Panc1 (cell line): ENCODE data around the gene KCP. TPM values are rescaled to one million over a fixed set of nuclear protein-coding genes. Genes with fewer than 3 reads are reported as not detected.
A peak's percentile ranks its signal among the peaks of the same experiment; 100 is the strongest.

Source experiments
- ATAC-seq: fragments of 200-7000 bp; cut with Tn5 transposase; 2 replicates; pipeline ENCODE4 v1.9.1; 2020; ENCODE audit warnings: mild to moderate bottlenecking, moderate library complexity
- BruUV-seq: library from RNA; stranded (reverse); fragments of 400-500 nt; replicated peaks from 2 replicates; lab custom pipeline; 2021; lab: Mats Ljungman, UMichigan
- CTCF ChIA-PET: fragments of 300-600 bp; sonication (Branson Sonifier 250); formaldehyde crosslinking; loops from one replicate; lab custom pipeline; 2022; ENCODE audit warnings: antibody characterized with exemption; lab: Charles Lee
- POLR2A ChIA-PET: fragments of 300-600 bp; sonication (Branson Sonifier 250); formaldehyde crosslinking; loops from one replicate; lab custom pipeline; 2022; ENCODE audit warnings: antibody characterized with exemption; lab: Charles Lee
- DNase-seq: peaks from one replicate; pipeline ENCODE4 v3.0.0-alpha.2; 2010; ENCODE audit warnings: low read depth, low spot score
- H3K27ac ChIP-seq: 2 replicates; pipeline ENCODE4 v1.5.1; 2011; ENCODE audit warnings: mild to moderate bottlenecking, low read length, inconsistent platforms
- H3K27me3 ChIP-seq: fragments of 200-500 bp; sonication (Bioruptor generic); 2 replicates; pipeline ENCODE4 v1.6.0; 2014; ENCODE audit warnings: low read length, inconsistent platforms; ENCODE audit not compliant: control insufficient read depth, insufficient read depth
- H3K36me3 ChIP-seq: fragments of 200-500 bp; sonication (Bioruptor generic); 2 replicates; pipeline ENCODE4 v1.5.1; 2014; ENCODE audit warnings: inconsistent platforms, mild to moderate bottlenecking, low read length, moderate library complexity; ENCODE audit not compliant: control insufficient read depth, insufficient read depth
- H3K4me1 ChIP-seq: 2 replicates; pipeline ENCODE4 v1.5.1; 2011; ENCODE audit warnings: inconsistent platforms, mild to moderate bottlenecking, low read length, moderate library complexity; ENCODE audit not compliant: control insufficient read depth, insufficient read depth
- H3K4me3 ChIP-seq, 2 experiments: 2 replicates each; pipeline ENCODE4 v1.5.1; 2011 to 2012; ENCODE audit warnings: low read depth in 2 of 2, low read length in 2 of 2, mild to moderate bottlenecking in 2 of 2, inconsistent platforms in 1 of 2, moderate library complexity in 1 of 2
- H3K9me3 ChIP-seq: fragments of 200-500 bp; sonication (Bioruptor generic); 2 replicates; pipeline ENCODE4 v1.5.1; 2014; ENCODE audit warnings: low read depth, mild to moderate bottlenecking, inconsistent platforms, low read length, moderate library complexity; ENCODE audit not compliant: control insufficient read depth, insufficient read depth
- POLR2AphosphoS5 ChIP-seq: IDR thresholded peaks from 2 replicates; pipeline ENCODE4 v1.6.1; 2012; ENCODE audit warnings: mild to moderate bottlenecking, low read depth, low read length, moderate library complexity
- REST ChIP-seq, 2 experiments: IDR thresholded peaks; 2 replicates each; pipeline ENCODE4 v1.6.1; 2011 to 2012; ENCODE audit warnings: low read depth in 2 of 2, control low read depth in 1 of 2, low read length in 1 of 2, mild to moderate bottlenecking in 1 of 2, moderate library complexity in 1 of 2; ENCODE audit not compliant: insufficient read depth in 1 of 2
- SIN3A ChIP-seq: IDR thresholded peaks from 2 replicates; pipeline ENCODE4 v1.6.1; 2012; ENCODE audit warnings: low read depth, mild to moderate bottlenecking, low read length, moderate library complexity, borderline replicate concordance; ENCODE audit not compliant: insufficient read depth
- in situ Hi-C: cut with HindIII; loops from 2 replicates; pipeline ENCODE4 v1.10.0; 2016; ENCODE audit warnings: low sequenced_read_pairs, low pct_unique_long_range_greater_than_20kb
- intact Hi-C: fragments of 100-400 bp; cut with micrococcal nuclease; formaldehyde crosslinking; loops from one replicate; pipeline ENCODE4 v1.10.0; 2022; ENCODE audit not compliant: unreplicated experiment
- total RNA-seq: library from RNA; stranded (reverse); gene quantifications from one replicate; pipeline ENCODE4 v1.2.1, GENCODE V29; 2021; ENCODE audit not compliant: unreplicated experiment
- TF ChIP-seq, protein P1 (sequence below): fragments of 450-650 bp; IDR thresholded peaks from 2 replicates; pipeline ENCODE4 v1.5.1; 2017; ENCODE audit warnings: mild to moderate bottlenecking

KCP gene
- total RNA-seq, 1 experiment from 2014 or later = 0.13 TPM

DNA sequence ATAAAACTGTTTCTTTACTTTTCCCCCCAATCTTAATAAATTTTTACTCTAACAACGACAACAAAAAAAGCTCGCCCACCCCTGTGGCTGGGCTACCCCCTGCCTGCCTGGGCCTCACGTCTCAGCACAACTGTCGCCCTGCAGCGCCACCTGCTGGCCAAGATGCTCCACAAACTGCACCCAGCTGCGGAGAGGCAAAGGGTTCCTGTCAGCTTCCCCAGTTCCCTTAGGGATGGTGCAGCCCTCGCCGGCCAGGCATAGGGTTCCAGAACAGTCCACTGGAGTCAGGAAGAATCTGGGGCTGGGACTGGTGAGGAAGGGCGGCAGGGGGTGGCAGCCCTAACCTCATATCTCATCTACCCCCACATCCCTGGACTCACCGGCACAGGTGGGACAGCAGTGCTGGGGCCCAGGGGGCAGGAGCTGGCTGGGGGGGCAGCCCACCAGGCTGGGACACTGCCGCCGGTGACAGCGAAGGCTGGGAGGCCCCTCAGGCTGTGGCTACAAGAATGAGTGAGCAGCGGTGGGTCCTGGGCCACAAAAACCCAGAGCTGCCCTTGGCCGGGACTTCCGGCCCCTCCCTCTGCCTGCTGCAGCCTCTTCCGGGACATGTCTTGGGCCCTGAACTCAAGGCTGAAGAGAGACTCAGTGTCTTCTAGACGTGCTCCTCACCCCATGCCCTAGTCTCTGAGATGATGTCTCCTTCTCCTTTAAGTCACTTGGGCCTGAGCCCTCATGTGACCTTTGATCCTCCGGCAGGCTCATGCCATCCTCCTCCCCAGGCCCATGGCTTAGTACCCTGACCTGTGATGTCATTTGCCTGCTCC, 26.7 kb downstream of the KCP start:
- POLR2A ChIA-PET = interaction anchor here (0.6 kb wide), 1 partner anchor 89 kb away, joined by 3 read pairs; no protein-coding TSS in a partner anchor
- no TSS peak for BruUV-seq

DNA sequence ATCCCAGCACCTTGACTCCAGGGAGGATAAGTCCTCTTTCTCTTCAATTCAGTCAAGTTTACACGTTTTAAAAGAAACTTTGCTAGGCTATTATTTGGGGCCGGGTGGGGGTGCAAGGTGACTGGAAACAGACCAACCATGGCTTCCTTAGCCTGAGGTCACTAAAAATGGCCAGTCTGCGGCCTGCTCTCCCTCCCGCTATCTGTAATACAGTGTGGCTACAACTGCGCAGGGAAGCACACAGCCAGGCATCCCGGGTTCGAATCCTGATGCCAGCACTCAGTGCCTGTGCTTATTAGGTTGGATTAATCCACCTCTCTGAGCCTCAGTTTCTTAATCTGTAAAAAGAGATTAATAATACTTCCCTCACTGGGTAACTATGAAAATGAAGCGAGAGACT, 28.4 kb downstream of the KCP start:
- Histone ChIP-seq H3K27me3 (no peaks in the 10 kb centered on the region), H3K36me3 (no peaks in the 10 kb centered on the region), H3K27ac (no peak overlapping the region), H3K4me1 (no peaks in the 10 kb centered on the region), H3K4me3 (no peak overlapping the region), H3K9me3 (no peaks in the 10 kb centered on the region)
- ChIA-PET POLR2A (no interaction called here), CTCF (interaction anchor here (0.7 kb wide), 1 partner anchor 207 kb away, joined by 6 read pairs; no protein-coding TSS in a partner anchor)
- BruUV-seq = no TSS peak
- DNase-seq = no peak
- TF ChIP-seq, protein P1, sequence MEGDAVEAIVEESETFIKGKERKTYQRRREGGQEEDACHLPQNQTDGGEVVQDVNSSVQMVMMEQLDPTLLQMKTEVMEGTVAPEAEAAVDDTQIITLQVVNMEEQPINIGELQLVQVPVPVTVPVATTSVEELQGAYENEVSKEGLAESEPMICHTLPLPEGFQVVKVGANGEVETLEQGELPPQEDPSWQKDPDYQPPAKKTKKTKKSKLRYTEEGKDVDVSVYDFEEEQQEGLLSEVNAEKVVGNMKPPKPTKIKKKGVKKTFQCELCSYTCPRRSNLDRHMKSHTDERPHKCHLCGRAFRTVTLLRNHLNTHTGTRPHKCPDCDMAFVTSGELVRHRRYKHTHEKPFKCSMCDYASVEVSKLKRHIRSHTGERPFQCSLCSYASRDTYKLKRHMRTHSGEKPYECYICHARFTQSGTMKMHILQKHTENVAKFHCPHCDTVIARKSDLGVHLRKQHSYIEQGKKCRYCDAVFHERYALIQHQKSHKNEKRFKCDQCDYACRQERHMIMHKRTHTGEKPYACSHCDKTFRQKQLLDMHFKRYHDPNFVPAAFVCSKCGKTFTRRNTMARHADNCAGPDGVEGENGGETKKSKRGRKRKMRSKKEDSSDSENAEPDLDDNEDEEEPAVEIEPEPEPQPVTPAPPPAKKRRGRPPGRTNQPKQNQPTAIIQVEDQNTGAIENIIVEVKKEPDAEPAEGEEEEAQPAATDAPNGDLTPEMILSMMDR = no peak
- TF ChIP-seq SIN3A = no peak
- no peak for TF ChIP-seq POLR2AphosphoS5
- no peak for TF ChIP-seq REST (IDR thresholded peaks at IDR 0.05; ENCODE audit: insufficient read depth in 1 of 2, low read depth in 2 of 2, low read length in 1 of 2)
- intact Hi-C loops (loop anchor here (5.0 to 10.0 kb wide), 3 partner anchors 90 to 275 kb away; partner anchors contain the start of gene CCDC136), in situ Hi-C loops (no loop called here)
- no peak for ATAC-seq

More for the DNA sequence above, 26.7 kb downstream of the KCP start:
- in situ Hi-C loops = no loop called here
- Histone ChIP-seq H3K4me1 (no peaks in the 10 kb centered on the region), H3K27ac (no peak overlapping the region), H3K27me3 (no peaks in the 10 kb centered on the region), H3K4me3 (no peak overlapping the region), H3K9me3 (no peaks in the 10 kb centered on the region), H3K36me3 (no peaks in the 10 kb centered on the region)
- TF ChIP-seq, protein P1 = peak; percentile 97
- no peak for TF ChIP-seq SIN3A
- ATAC-seq (peak; percentile 75), DNase-seq (peak; percentile 52)
- CTCF ChIA-PET = interaction anchor here (0.7 to 1.4 kb wide), 3 partner anchors 10 to 24 kb away, joined by 3 read pairs; partner anchors contain the start of gene ATP6V1F
- intact Hi-C loops = loop anchor here (5.0 to 10.0 kb wide), 3 partner anchors 92 to 277 kb away; partner anchors contain the start of gene CCDC136
